Endothelial cell of umbilical vein (primary cell): ENCODE results near the gene GRB14.

ENCODE experiments used
- CTCF ChIP-seq, 2 donors: IDR thresholded peaks; 1 replicate in 1 of 2; 2 replicates in 1 of 2; pipeline ENCODE4 v1.5.1; 2011; ENCODE audit warnings: low read length in 2 of 2, mild to moderate bottlenecking in 2 of 2, moderate library complexity in 2 of 2, control low read depth in 1 of 2, inconsistent platforms in 1 of 2, low read depth in 1 of 2; ENCODE audit not compliant: insufficient read depth in 1 of 2; ENCODE audit errors: extremely low read depth in 1 of 2
- POLR2A ChIP-seq: IDR thresholded peaks from 2 replicates; pipeline ENCODE4 v1.6.1; 2012; ENCODE audit warnings: low read depth, mild to moderate bottlenecking, control low read depth, low read length

GRCh38 chr2:164620873-164621763 is at the start of gene GRB14:
- no peak for TF ChIP-seq CTCF (IDR thresholded peaks at IDR 0.05; ENCODE audit: extremely low read depth in 1 of 2, insufficient read depth in 1 of 2, low read depth in 1 of 2, low read length in 2 of 2)
- TF ChIP-seq POLR2A, result peak; percentile 25
